IMR-90 (cell line): ENCODE data around the gene COL23A1. TPM values are rescaled to one million over a fixed set of nuclear protein-coding genes. Genes with fewer than 3 reads are reported as not detected.

ENCODE experiments used
- ATAC-seq: fragments of 200-7000 bp; cut with Tn5 transposase; 2 replicates; pipeline ENCODE4 v1.9.1; 2020; ENCODE audit warnings: low read depth, mild to moderate bottlenecking, moderate library complexity
- BruUV-seq: library from RNA; stranded (reverse); fragments of 400-500 nt; replicated peaks from 2 replicates; lab custom pipeline; 2021; lab: Mats Ljungman, UMichigan
- CTCF ChIA-PET: fragments of 300-600 bp; formaldehyde crosslinking; extraction: SDS; loops from one replicate; lab custom pipeline; 2021; ENCODE audit warnings: antibody characterized with exemption; lab: Yijun Ruan, JAX
- POLR2A ChIA-PET: fragments of 300-600 bp; sonication (Branson Sonifier 250); formaldehyde crosslinking; loops from one replicate; lab custom pipeline; 2022; ENCODE audit warnings: antibody characterized with exemption; ENCODE audit not compliant: unreplicated experiment; lab: Charles Lee
- DNase-seq: peaks from one replicate; pipeline ENCODE4 v3.0.0; 2013
- H2AFZ ChIP-seq: replicated peaks from 2 replicates; pipeline ENCODE3; 2013; ENCODE audit warnings: low read length, mild to moderate bottlenecking; ENCODE audit not compliant: poor library complexity
- H2AK5ac ChIP-seq: 2 replicates; pipeline ENCODE4 v1.6.1; 2013; ENCODE audit warnings: low read depth, low read length, inconsistent platforms
- H2AK9ac ChIP-seq: replicated peaks from 2 replicates; pipeline ENCODE3; 2013; ENCODE audit warnings: mild to moderate bottlenecking, low read depth, low read length, moderate library complexity; ENCODE audit not compliant: poor library complexity
- H2BK120ac ChIP-seq: 2 replicates; pipeline ENCODE4 v1.6.1; 2013; ENCODE audit warnings: low read depth, low read length, inconsistent platforms
- H2BK15ac ChIP-seq: 3 replicates; pipeline ENCODE4 v1.6.1; 2013; ENCODE audit warnings: low read depth, low read length, inconsistent platforms
- H2BK20ac ChIP-seq: 2 replicates; pipeline ENCODE4 v1.6.1; 2013; ENCODE audit warnings: low read depth, mild to moderate bottlenecking, inconsistent platforms, low read length, moderate library complexity
- H2BK5ac ChIP-seq: 2 replicates; pipeline ENCODE4 v1.6.1; 2013; ENCODE audit warnings: mild to moderate bottlenecking, low read depth, low read length, inconsistent platforms; ENCODE audit not compliant: poor library complexity, severe bottlenecking
- H3K14ac ChIP-seq: replicated peaks from 2 replicates; pipeline ENCODE4 v1.6.1; 2013; ENCODE audit warnings: low read depth, low read length, inconsistent platforms
- H3K18ac ChIP-seq: 2 replicates; pipeline ENCODE4 v1.6.1; 2013; ENCODE audit warnings: low read depth, low read length, control low read depth
- H3K23ac ChIP-seq: 2 replicates; pipeline ENCODE4 v1.6.1; 2013; ENCODE audit warnings: low read depth, low read length, inconsistent platforms
- H3K27ac ChIP-seq: 2 replicates; pipeline ENCODE4 v1.5.1; 2013; ENCODE audit warnings: mild to moderate bottlenecking, control low read depth, low read length; ENCODE audit not compliant: insufficient read depth
- H3K27me3 ChIP-seq: 2 replicates; pipeline ENCODE4 v1.6.1; 2013; ENCODE audit warnings: low read length; ENCODE audit not compliant: control insufficient read depth, insufficient read depth
- H3K36me3 ChIP-seq: 2 replicates; pipeline ENCODE4 v1.6.1; 2013; ENCODE audit warnings: low read length, mixed read lengths; ENCODE audit not compliant: control insufficient read depth, insufficient read depth
- H3K4ac ChIP-seq: 2 replicates; pipeline ENCODE4 v1.6.1; 2013; ENCODE audit warnings: low read depth, low read length, inconsistent platforms
- H3K4me1 ChIP-seq: 2 replicates; pipeline ENCODE4 v1.6.1; 2013; ENCODE audit warnings: low read length, mixed read lengths; ENCODE audit not compliant: control insufficient read depth, insufficient read depth
- H3K4me2 ChIP-seq: 2 replicates; pipeline ENCODE4 v1.6.1; 2013; ENCODE audit warnings: low read depth, mild to moderate bottlenecking, control low read depth, low read length, moderate library complexity
- H3K4me3 ChIP-seq: 2 replicates; pipeline ENCODE4 v1.5.1; 2013; ENCODE audit warnings: low read depth, mild to moderate bottlenecking, control low read depth, low read length, moderate library complexity; ENCODE audit not compliant: insufficient read depth
- H3K56ac ChIP-seq: 2 replicates; pipeline ENCODE4 v1.6.1; 2013; ENCODE audit warnings: low read length, inconsistent platforms; ENCODE audit not compliant: insufficient read depth; ENCODE audit errors: extremely low read depth
- H3K79me1 ChIP-seq, 2 experiments: 2 replicates each; pipeline ENCODE4 v1.6.1; 2013; ENCODE audit warnings: low read length in 2 of 2, inconsistent platforms in 1 of 2, low read depth in 1 of 2
- H3K9ac ChIP-seq: 2 replicates; pipeline ENCODE4 v1.6.1; 2013; ENCODE audit warnings: low read depth, low read length, control low read depth
- H3K9me1 ChIP-seq: 2 replicates; pipeline ENCODE4 v1.6.1; 2013; ENCODE audit warnings: low read length, inconsistent platforms; ENCODE audit not compliant: insufficient read depth
- H3K9me3 ChIP-seq: 2 replicates; pipeline ENCODE4 v1.6.1; 2013; ENCODE audit warnings: low read length; ENCODE audit not compliant: control insufficient read depth, insufficient read depth
- H4K20me1 ChIP-seq: 2 replicates; pipeline ENCODE4 v1.6.1; 2013; ENCODE audit warnings: low read length, inconsistent platforms; ENCODE audit not compliant: insufficient read depth
- H4K5ac ChIP-seq: 2 replicates; pipeline ENCODE4 v1.6.1; 2013; ENCODE audit warnings: mild to moderate bottlenecking, low read depth, low read length, control low read depth
- H4K8ac ChIP-seq, 2 experiments: 2 replicates each; pipeline ENCODE4 v1.6.1; 2013; ENCODE audit warnings: low read depth in 2 of 2, low read length in 2 of 2, control low read depth in 1 of 2, inconsistent platforms in 1 of 2
- H4K91ac ChIP-seq: 2 replicates; pipeline ENCODE4 v1.6.1; 2013; ENCODE audit warnings: low read depth, low read length, inconsistent platforms; ENCODE audit not compliant: insufficient read depth
- BHLHE40 ChIP-seq: fragments of 150-350 bp; IDR thresholded peaks from 2 replicates; pipeline ENCODE4 v1.6.1; 2016; ENCODE audit warnings: mild to moderate bottlenecking, low read depth, low read length
- CEBPB ChIP-seq: IDR thresholded peaks from 2 replicates; pipeline ENCODE4 v1.6.1; 2012; ENCODE audit warnings: low read depth, low read length, improper control_type of control experiment
- CHD1 ChIP-seq: IDR thresholded peaks from 2 replicates; pipeline ENCODE4 v1.6.1; 2012; ENCODE audit warnings: low read depth, low read length, improper control_type of control experiment
- CTCF ChIP-seq: conservative IDR thresholded peaks from 2 replicates; pipeline ENCODE4 v1.5.1; 2012; ENCODE audit warnings: mild to moderate bottlenecking, low read depth, low read length, improper control_type of control experiment
- FOS ChIP-seq: fragments of 150-350 bp; IDR thresholded peaks from 2 replicates; pipeline ENCODE4 v1.6.1; 2016; ENCODE audit warnings: low read depth, low read length
- MAFK ChIP-seq: IDR thresholded peaks from 2 replicates; pipeline ENCODE4 v1.6.1; 2012; ENCODE audit warnings: low read depth, low read length, improper control_type of control experiment
- MAZ ChIP-seq: IDR thresholded peaks from 2 replicates; pipeline ENCODE4 v1.6.1; 2012; ENCODE audit warnings: low read depth, mild to moderate bottlenecking, low read length, improper control_type of control experiment, moderate library complexity, borderline replicate concordance
- MXI1 ChIP-seq: IDR thresholded peaks from 2 replicates; pipeline ENCODE4 v1.6.1; 2012; ENCODE audit warnings: low read depth, mild to moderate bottlenecking, low read length, moderate library complexity, borderline replicate concordance
- NFE2L2 ChIP-seq: fragments of 150-350 bp; IDR thresholded peaks from 2 replicates; pipeline ENCODE4 v1.6.1; 2016; ENCODE audit warnings: low read depth, mild to moderate bottlenecking, low read length
- RAD21 ChIP-seq: IDR thresholded peaks from 2 replicates; pipeline ENCODE4 v1.6.1; 2012; ENCODE audit warnings: low read length, improper control_type of control experiment
- RCOR1 ChIP-seq: IDR thresholded peaks from 2 replicates; pipeline ENCODE4 v1.6.1; 2012; ENCODE audit warnings: mild to moderate bottlenecking, low read length, improper control_type of control experiment; ENCODE audit not compliant: insufficient replicate concordance
- RFX5 ChIP-seq: IDR thresholded peaks from 2 replicates; pipeline ENCODE4 v1.8.0; 2012; ENCODE audit warnings: low read depth, mild to moderate bottlenecking, low read length, moderate library complexity
- SMC3 ChIP-seq: fragments of 150-350 bp; IDR thresholded peaks from 2 replicates; pipeline ENCODE4 v1.6.1; 2016; ENCODE audit warnings: low read depth, mild to moderate bottlenecking, antibody characterized with exemption, low read length, moderate library complexity
- USF2 ChIP-seq: fragments of 150-350 bp; IDR thresholded peaks from 2 replicates; pipeline ENCODE4 v1.6.1; 2017; ENCODE audit warnings: mild to moderate bottlenecking, antibody characterized with exemption, low read length, low read depth
- WGBS, 2 experiments: methylation state at CpG; one replicate each; pipeline versions ENCODE4 v1.1.5 to v1.1.7; 2013; ENCODE audit warnings: missing lambda C conversion rate in 2 of 2; ENCODE audit not compliant: insufficient read length in 1 of 2; ENCODE audit errors: extremely low coverage in 2 of 2; 5-methylcytosine and 5-hydroxymethylcytosine counted together
- dilution Hi-C: fragments of 300-500 bp; cut with HindIII; formaldehyde crosslinking; loops from one replicate; pipeline ENCODE4 v1.14.3; 2018; ENCODE audit warnings: low sequenced_read_pairs; ENCODE audit not compliant: unreplicated experiment
- in situ Hi-C: fragments of 300-500 bp; cut with MboI; formaldehyde crosslinking; loops from 3 replicates; pipeline ENCODE4 v1.14.3; 2019; ENCODE audit warnings: low sequenced_read_pairs, inconsistent platforms, mixed read lengths
- intact Hi-C: fragments of 100-400 bp; cut with micrococcal nuclease; formaldehyde crosslinking; loops from 2 replicates; pipeline ENCODE4 v1.10.0; 2022
- polyA plus RNA-seq, 3 experiments: library from polyadenylated mRNA; depleted of rRNA; stranded (reverse); fragments of >200 nt; gene quantifications; 2 replicates each; pipeline ENCODE4 v1.2.3, GENCODE V29; 2012; ENCODE audit warnings: low replicate concordance in 1 of 3
- total RNA-seq: library from RNA; depleted of rRNA; stranded (reverse); fragments of >200 nt; gene quantifications from 2 replicates; pipeline ENCODE4 v1.2.3, GENCODE V29; 2012

The COL23A1 gene
- total and polyA plus RNA-seq, 2 of the 4 experiments (the other 2 are of a cell fraction): not detected

- H3K4me3 ChIP-seq: no peak overlapping the region
- intact Hi-C loops (no loop called here), in situ Hi-C loops (loop anchor here (25.0 kb wide), 1 partner anchor 1209 kb away; no protein-coding TSS in a partner anchor), dilution Hi-C loops (no loop called here)
- H3K14ac ChIP-seq: no peak overlapping the region
- H2AFZ ChIP-seq: no peak overlapping the region
- H2BK120ac ChIP-seq: no peak overlapping the region
- no peak overlapping the region for H4K5ac ChIP-seq
- no peak overlapping the region for H3K4me2 ChIP-seq
- H3K56ac ChIP-seq: no peak overlapping the region
- H3K9me3 ChIP-seq: peaks cover 9% of the 10 kb centered on the region
- no TSS peak for BruUV-seq
- POLR2A ChIA-PET: no interaction called here
- ATAC-seq: no peak
- no peak for DNase-seq
- H3K36me3 ChIP-seq: no peaks in the 10 kb centered on the region
- H3K9ac ChIP-seq: no peak overlapping the region
- H3K27me3 ChIP-seq: no peaks in the 10 kb centered on the region; the same call in 1 of the 2 replicates
- H3K9me1 ChIP-seq: no peaks in the 10 kb centered on the region
- no peak overlapping the region for H3K27ac ChIP-seq
- no peak overlapping the region for H2BK15ac ChIP-seq
- H4K20me1 ChIP-seq: no peaks in the 10 kb centered on the region
- TF ChIP-seq USF2: no peak
- TF ChIP-seq CTCF: no peak
- no peak for TF ChIP-seq NFE2L2
- no peak for TF ChIP-seq CHD1
- TF ChIP-seq SMC3: no peak
- no peak for TF ChIP-seq RCOR1
- TF ChIP-seq CEBPB: no peak
- no peak for TF ChIP-seq RFX5
- no peak for TF ChIP-seq RAD21
- TF ChIP-seq BHLHE40: no peak
- no peak for TF ChIP-seq MAZ
- no peak for TF ChIP-seq MXI1
- no peak for TF ChIP-seq MAFK
- no peak for TF ChIP-seq FOS
- CTCF ChIA-PET: interaction anchor here (0.8 kb wide), 1 partner anchor 272 kb away, joined by 3 read pairs; no protein-coding TSS in a partner anchor
- H3K79me1 ChIP-seq: no peaks in the 10 kb centered on the region
- no peaks in the 10 kb centered on the region for H3K4me1 ChIP-seq
- no peak overlapping the region for H4K91ac ChIP-seq
- no peak overlapping the region for H3K4ac ChIP-seq
- no peak overlapping the region for H2BK20ac ChIP-seq
- H3K23ac ChIP-seq: no peak overlapping the region
- no peak overlapping the region for H2BK5ac ChIP-seq
- H2AK5ac ChIP-seq: no peak overlapping the region
- H3K18ac ChIP-seq: no peak overlapping the region
- H2AK9ac ChIP-seq: no peak overlapping the region
- no peak overlapping the region for H4K8ac ChIP-seq
- 80% methylated on average over 2 of the region's 18 CpGs; no CpG with 5 or more reads in 1 of the 2 experiments for WGBS, 2 experiments
Measured at GRCh38 chr5:178278358-178279023, 311.7 kb downstream of the COL23A1 start.
